Measurements from ENCODE around the gene CNKSR2. TPM values are rescaled to one million over a fixed set of nuclear protein-coding genes. Genes with fewer than 3 reads are reported as not detected.
"Not testable (repeated sequence)": the region's sequence is repeated elsewhere in the genome, so short reads cannot be mapped to it uniquely, and the experiment has no call there.

Gene CNKSR2
- total RNA-seq, 1 donor from 2014 or later, result 1.7 TPM

DNA sequence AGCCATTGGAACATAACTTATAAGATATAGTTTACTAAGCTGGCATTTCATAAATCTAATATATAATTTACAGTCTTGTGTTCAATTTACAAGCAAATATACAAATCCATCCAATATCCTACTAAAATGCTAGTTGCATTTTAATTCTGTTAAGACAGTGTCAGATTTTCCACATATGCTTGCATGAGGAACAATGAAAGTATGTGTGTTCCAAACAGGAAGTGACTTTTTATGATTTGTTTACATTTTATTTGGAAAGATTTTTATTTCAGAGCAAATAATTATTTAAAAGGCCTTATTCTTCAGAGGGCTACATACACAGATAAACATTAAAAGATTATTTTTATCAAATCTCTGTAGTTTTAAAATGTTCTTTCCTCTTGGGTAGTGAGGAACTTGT, 153.9 kb downstream of the CNKSR2 start:
- Mint-ChIP-seq H3K9me3 (ENCODE audit: low read depth) (peaks cover 5% of the 10 kb centered on the region), H3K27ac (ENCODE audit: unreplicated experiment) (peak overlapping the region; percentile 71), H3K27me3 (ENCODE audit: low read depth) (no peaks in the 10 kb centered on the region), H3K4me3 (ENCODE audit: unreplicated experiment) (no peak overlapping the region), H3K4me1 (ENCODE audit: low read depth) (peaks cover 26% of the 10 kb centered on the region), H3K36me3 (ENCODE audit: low read depth) (no peaks in the 10 kb centered on the region)
- TF ChIP-seq, protein P1, sequence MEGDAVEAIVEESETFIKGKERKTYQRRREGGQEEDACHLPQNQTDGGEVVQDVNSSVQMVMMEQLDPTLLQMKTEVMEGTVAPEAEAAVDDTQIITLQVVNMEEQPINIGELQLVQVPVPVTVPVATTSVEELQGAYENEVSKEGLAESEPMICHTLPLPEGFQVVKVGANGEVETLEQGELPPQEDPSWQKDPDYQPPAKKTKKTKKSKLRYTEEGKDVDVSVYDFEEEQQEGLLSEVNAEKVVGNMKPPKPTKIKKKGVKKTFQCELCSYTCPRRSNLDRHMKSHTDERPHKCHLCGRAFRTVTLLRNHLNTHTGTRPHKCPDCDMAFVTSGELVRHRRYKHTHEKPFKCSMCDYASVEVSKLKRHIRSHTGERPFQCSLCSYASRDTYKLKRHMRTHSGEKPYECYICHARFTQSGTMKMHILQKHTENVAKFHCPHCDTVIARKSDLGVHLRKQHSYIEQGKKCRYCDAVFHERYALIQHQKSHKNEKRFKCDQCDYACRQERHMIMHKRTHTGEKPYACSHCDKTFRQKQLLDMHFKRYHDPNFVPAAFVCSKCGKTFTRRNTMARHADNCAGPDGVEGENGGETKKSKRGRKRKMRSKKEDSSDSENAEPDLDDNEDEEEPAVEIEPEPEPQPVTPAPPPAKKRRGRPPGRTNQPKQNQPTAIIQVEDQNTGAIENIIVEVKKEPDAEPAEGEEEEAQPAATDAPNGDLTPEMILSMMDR (IDR thresholded peaks at IDR 0.05), result no peak
- no peak for DNase-seq (ENCODE audit: low spot score)

DNA sequence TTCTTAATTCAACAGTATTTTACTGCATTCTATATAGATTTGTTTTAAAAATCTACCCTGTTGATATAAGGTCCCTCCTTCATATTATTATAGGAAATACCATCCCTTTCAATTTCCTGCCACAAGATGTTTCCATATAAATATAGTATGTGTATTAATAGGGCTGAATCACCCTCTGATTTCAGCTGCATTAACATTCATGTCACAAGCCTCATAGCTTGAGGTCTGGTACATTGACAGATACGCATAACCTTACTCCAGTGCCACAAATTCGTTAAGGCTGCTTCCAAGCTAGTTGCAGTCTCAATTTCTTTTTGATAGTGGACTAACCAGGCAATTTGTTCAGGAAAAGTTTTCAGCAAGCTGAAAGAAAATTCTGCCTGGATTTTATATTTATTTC, 155.6 kb downstream of the CNKSR2 start:
- Mint-ChIP-seq H3K36me3 (ENCODE audit: low read depth) (no peaks in the 10 kb centered on the region), H3K9me3 (ENCODE audit: low read depth) (peaks cover 5% of the 10 kb centered on the region)

DNA sequence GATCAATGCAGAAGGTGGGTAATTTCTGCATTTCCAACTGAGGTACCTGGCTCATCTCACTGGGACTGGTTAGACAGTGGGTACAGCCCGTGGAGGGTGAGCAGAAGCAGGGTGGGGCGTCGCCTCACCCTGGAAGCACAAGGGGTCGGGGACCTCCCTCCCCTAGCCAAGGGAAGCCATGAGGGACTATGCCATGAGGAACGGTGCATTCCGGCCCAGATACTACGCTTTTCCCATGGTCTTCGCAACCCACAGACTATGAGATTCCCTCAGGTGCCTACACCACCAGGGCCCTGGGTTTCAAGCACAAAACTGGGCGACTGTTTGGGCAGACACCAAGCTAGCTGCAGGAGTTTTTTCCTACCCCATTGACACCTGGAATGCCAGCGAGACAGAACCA, 170.4 kb downstream of the CNKSR2 start:
- not testable (repeated sequence) for H3K36me3 Mint-ChIP-seq (ENCODE audit: low read depth); H3K9me3 Mint-ChIP-seq (ENCODE audit: low read depth); H3K4me3 Mint-ChIP-seq (ENCODE audit: unreplicated experiment); H3K4me1 Mint-ChIP-seq (ENCODE audit: low read depth); H3K27ac Mint-ChIP-seq (ENCODE audit: unreplicated experiment); H3K27me3 Mint-ChIP-seq (ENCODE audit: low read depth)
- peak; percentile 30 for DNase-seq (ENCODE audit: low spot score)

More for the DNA sequence above, 155.6 kb downstream of the CNKSR2 start:
- Mint-ChIP-seq H3K4me1 (ENCODE audit: low read depth) (peaks cover 26% of the 10 kb centered on the region), H3K27me3 (ENCODE audit: low read depth) (no peaks in the 10 kb centered on the region), H3K4me3 (ENCODE audit: unreplicated experiment) (no peak overlapping the region), H3K27ac (ENCODE audit: unreplicated experiment) (peak overlapping the region; percentile 45)
- no peak for DNase-seq (ENCODE audit: low spot score)
- TF ChIP-seq, protein P1 (IDR thresholded peaks at IDR 0.05), result no peak

DNA sequence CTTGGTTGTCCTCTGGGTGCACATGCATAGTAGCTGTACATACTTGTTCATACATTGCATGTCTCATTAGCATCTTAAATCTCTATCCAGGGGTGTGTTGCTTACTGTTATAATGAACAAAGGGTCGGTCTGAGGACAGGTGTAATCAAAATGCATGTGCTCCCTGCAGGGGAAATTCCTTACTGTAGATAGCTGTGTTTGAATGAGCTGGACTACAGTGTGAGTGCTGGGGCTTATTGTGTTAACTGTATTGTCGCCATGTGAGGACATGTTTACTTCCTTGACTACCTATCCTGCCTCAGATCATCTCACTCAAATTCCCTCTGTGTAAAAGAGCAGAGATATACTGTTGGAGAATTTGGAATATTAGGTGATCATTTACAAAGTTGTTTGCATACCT, 185.2 kb downstream of the CNKSR2 start:
- Mint-ChIP-seq H3K4me3 (ENCODE audit: unreplicated experiment) (no peak overlapping the region), H3K27me3 (ENCODE audit: low read depth) (peaks cover 2% of the 10 kb centered on the region), H3K9me3 (ENCODE audit: low read depth) (peaks cover 15% of the 10 kb centered on the region), H3K36me3 (ENCODE audit: low read depth) (peaks cover 2% of the 10 kb centered on the region), H3K27ac (ENCODE audit: unreplicated experiment) (no peak overlapping the region), H3K4me1 (ENCODE audit: low read depth) (peaks cover 3% of the 10 kb centered on the region)
- TF ChIP-seq, protein P1 (IDR thresholded peaks at IDR 0.05), result no peak
- DNase-seq (ENCODE audit: low spot score), result no peak

DNA sequence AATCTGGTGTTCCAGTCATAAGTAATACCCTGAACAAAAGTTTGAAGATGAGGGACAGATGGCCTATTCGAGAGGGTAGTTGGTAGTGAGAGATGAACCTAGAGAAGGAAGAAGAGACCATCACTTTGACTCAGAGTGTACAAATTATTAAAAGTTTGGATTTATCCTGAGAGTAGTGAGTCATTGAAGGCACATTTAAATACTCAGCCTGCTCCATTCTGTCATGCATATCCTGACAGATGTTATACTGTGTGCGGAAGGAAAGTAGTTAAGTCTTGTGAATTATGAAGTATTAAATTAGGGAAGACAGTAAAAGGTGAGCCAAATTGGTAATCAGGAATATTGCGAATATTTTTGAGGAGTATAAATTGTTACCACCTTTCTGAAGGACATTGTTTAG, 190.8 kb downstream of the CNKSR2 start:
- Mint-ChIP-seq H3K27me3 (ENCODE audit: low read depth) (peaks cover 2% of the 10 kb centered on the region), H3K4me1 (ENCODE audit: low read depth) (no peaks in the 10 kb centered on the region), H3K9me3 (ENCODE audit: low read depth) (peaks cover 12% of the 10 kb centered on the region), H3K4me3 (ENCODE audit: unreplicated experiment) (no peak overlapping the region), H3K27ac (ENCODE audit: unreplicated experiment) (no peak overlapping the region), H3K36me3 (ENCODE audit: low read depth) (no peaks in the 10 kb centered on the region)
- TF ChIP-seq, protein P1 (IDR thresholded peaks at IDR 0.05), result no peak
- no peak for DNase-seq (ENCODE audit: low spot score)

DNA sequence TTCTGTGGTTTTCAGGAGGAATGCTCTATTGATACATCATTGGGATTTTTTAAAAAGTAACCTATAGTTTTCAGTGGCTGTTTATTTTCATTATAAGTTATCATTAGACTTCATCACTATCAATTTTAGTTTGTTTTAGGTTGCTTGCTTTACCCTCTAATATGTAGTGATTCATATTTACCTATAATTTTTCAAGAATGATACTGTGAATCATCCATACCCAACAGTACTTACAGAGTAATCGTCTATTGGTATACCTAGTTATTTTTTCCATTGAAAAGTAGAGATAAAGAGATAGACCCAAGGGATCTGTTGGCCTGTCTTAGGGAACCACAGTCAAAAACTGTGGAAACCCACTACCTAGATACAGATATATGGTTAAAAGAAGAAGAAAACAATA, 200.6 kb downstream of the CNKSR2 start:
- DNase-seq (ENCODE audit: low spot score), result no peak
- Mint-ChIP-seq H3K4me3 (ENCODE audit: unreplicated experiment) (no peak overlapping the region), H3K36me3 (ENCODE audit: low read depth) (peaks cover 4% of the 10 kb centered on the region), H3K9me3 (ENCODE audit: low read depth) (peaks cover 18% of the 10 kb centered on the region), H3K27me3 (ENCODE audit: low read depth) (no peaks in the 10 kb centered on the region), H3K27ac (ENCODE audit: unreplicated experiment) (no peak overlapping the region), H3K4me1 (ENCODE audit: low read depth) (no peaks in the 10 kb centered on the region)
- TF ChIP-seq, protein P1 (IDR thresholded peaks at IDR 0.05), result no peak

Measured in chondrocyte (in vitro differentiated cells).